ENCODE data around the gene MTUS2.

- no peak for TF ChIP-seq CTCF (IDR thresholded peaks at IDR 0.05)
- no peak for TF ChIP-seq POLR2A (IDR thresholded peaks at IDR 0.05)
- TF ChIP-seq POLR2AphosphoS5 (IDR thresholded peaks at IDR 0.05): no peak
These were observed 261.7 kb downstream of the MTUS2 start for GRCh38 chr13:29081697-29082440.
